Measurements from ENCODE around the gene TMEM232.

TMEM232 gene

DNA sequence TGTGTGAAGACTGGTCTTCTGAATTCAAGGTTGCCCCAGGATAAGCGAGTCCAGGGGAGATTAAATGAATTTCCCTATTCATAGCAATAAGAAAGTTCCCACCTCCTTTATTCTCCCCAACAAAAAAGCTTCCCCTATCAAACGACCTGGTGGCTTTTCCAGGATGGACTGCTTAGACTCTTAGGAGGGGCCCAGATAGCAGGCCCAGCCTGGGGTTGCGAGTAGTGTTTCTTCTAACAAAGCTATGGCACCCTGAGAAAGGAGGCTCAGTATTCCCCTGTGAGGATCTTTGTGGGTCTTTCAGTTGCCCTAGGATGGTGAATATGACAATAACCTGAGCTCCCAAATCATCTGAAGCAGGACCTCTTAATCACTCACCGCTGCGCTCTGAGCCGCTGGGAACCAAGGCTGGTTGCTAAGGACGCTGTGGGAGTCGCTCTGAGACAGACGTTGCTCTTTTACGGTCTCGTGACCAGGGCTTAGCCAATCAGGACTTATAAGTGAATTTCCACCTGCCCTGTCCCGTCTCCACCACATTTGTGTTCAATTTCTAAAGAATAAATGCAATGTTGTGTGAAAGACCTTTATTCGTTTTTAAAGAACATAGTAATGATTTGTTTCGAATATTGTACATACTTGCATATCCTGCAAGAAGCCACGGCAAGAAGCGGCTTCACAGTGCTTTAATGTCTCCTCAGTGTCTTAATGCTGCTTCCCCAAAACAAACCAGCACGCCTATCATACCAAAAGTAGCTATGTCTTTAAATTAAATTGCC lies at the start of gene TMEM232:
Gene TMEM232, minus strand, starts transcription at position 423 of the 776 bp plus-strand sequence. CDS start 59,319 bp downstream, outside the sequence.
- POLR2A ChIA-PET: no interaction called here
- TF ChIP-seq, protein P1, sequence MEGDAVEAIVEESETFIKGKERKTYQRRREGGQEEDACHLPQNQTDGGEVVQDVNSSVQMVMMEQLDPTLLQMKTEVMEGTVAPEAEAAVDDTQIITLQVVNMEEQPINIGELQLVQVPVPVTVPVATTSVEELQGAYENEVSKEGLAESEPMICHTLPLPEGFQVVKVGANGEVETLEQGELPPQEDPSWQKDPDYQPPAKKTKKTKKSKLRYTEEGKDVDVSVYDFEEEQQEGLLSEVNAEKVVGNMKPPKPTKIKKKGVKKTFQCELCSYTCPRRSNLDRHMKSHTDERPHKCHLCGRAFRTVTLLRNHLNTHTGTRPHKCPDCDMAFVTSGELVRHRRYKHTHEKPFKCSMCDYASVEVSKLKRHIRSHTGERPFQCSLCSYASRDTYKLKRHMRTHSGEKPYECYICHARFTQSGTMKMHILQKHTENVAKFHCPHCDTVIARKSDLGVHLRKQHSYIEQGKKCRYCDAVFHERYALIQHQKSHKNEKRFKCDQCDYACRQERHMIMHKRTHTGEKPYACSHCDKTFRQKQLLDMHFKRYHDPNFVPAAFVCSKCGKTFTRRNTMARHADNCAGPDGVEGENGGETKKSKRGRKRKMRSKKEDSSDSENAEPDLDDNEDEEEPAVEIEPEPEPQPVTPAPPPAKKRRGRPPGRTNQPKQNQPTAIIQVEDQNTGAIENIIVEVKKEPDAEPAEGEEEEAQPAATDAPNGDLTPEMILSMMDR (IDR thresholded peaks at IDR 0.05; ENCODE audit: control extremely low read depth, extremely low read depth, low read depth, missing control alignments): no peak
- CTCF ChIA-PET: interaction anchor here (1.1 to 3.3 kb wide), 6 partner anchors 10 to 30 kb away, joined by 3 to 18 read pairs (median 4); partner anchors contain the start of gene SLC25A46
- peak; percentile 55 for DNase-seq (ENCODE audit: extremely low spot score)

DNA sequence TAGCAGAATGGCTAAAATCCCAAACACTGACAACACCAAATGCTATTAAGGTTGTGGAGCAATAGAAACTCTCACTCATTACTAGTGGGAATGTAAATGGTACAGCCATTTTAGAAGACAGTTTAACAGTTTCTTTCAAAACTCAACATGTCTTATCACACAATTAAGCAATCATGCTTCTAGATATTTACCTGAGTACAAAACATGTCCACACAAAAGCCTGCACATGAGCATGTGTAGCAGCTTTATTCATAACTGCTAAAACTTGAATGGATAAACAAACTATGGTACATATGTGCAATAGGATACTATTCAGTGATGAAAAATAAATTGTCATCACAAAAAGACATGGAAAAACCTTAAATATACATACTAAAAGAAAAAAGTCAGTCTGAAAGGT lies 43.8 kb upstream of the TMEM232 start:
- ChIA-PET CTCF (no interaction called here), POLR2A (no interaction called here)
- no peak for DNase-seq (ENCODE audit: extremely low spot score)
- TF ChIP-seq, protein P1 (IDR thresholded peaks at IDR 0.05; ENCODE audit: control extremely low read depth, extremely low read depth, low read depth, missing control alignments): no peak

DNA sequence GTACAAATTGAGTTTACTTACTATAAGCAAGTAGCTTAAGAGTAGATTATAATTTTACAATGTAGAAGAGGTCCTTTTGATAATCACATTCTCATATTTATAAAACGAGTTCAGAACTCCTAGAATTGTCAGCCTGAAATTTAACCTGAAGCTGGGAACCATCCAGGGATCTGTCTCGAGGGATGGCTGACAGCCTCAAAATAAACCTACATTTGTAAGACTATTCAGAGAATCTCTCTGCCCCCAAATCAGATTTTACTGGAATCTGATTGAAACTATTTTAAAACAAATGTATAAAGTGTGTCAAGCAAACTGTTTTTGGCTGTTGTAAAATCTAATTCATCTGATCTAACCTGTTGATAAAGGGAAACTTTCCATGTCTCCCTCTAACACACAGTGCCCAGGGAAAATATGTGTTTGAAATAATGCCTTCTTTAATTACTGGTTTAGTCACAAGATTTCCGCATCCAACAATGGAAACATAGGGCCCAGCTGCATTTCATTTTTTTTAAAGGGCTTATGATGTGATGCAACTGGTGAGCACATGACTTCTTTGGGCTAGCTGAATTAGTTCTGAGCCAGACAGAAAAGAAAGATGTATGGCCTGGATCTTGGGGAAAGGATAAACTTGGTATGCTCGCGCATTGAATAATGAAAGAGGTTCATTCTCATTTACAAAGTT lies 42.7 kb upstream of the TMEM232 start:
- DNase-seq (ENCODE audit: extremely low spot score): no peak
- ChIA-PET CTCF (interaction anchor here (0.6 to 1.1 kb wide), 2 partner anchors 11 to 31 kb away, joined by 3 read pairs; partner anchors contain the start of gene SLC25A46), POLR2A (no interaction called here)
- TF ChIP-seq, protein P1 (IDR thresholded peaks at IDR 0.05; ENCODE audit: control extremely low read depth, extremely low read depth, low read depth, missing control alignments): no peak

DNA sequence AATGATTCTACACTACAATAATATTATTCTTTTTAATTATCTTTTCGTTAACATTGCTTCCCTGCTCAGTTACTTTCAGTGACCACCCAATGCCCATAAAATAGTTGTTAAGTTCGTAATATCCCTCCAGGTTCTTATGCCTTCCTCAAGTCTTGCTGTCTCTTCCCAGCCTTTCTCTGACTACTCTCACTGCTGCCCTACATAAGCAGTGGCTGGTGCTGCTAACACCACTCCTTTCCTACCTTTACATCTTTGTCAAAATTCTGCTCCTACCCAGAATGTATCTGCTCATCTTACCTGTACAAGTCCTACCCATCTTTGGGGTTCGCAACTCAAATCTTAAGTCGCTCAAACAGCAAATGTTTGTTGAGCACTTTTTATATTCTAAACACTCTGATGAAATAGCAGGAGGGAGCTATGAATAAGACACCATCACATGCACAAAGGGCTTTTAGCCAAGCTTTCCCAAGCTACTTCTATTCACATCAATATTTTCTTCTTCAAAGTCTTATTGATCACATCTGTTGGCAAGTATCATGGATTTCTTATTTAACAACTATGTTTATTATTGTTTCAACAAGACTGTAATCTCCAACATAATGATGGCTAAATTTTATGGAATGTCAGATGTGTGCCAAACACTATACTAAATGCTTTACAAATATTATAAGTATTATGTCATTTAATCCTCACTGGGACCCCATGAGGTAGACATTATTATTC lies 41.8 kb upstream of the TMEM232 start:
- ChIA-PET POLR2A (no interaction called here), CTCF (interaction anchor here (0.6 to 1.1 kb wide), 2 partner anchors 11 to 30 kb away, joined by 3 read pairs; partner anchors contain the start of gene SLC25A46)
- TF ChIP-seq, protein P1 (IDR thresholded peaks at IDR 0.05; ENCODE audit: control extremely low read depth, extremely low read depth, low read depth, missing control alignments): no peak
- DNase-seq (ENCODE audit: extremely low spot score): no peak

DNA sequence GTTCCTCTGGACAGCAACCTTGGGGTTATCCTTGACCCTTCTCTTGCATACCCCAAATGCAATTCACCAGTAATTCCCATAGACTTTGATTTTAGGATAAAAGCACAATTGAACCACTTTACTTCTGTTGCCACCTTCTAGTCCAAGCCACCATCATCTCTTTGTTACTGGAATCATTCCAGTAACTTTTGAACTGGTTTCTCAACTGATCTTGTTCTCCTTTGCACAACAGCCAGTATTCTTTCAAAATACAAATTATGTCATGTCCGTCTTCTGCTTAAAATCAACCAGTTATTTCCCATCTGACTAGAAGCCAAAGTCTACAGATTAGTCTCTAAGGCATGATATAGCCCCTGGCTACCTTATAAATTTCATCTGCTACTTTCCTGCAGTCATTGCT lies 33.7 kb upstream of the TMEM232 start:
- TF ChIP-seq, protein P1 (IDR thresholded peaks at IDR 0.05; ENCODE audit: control extremely low read depth, extremely low read depth, low read depth, missing control alignments): no peak
- no peak for DNase-seq (ENCODE audit: extremely low spot score)
- POLR2A ChIA-PET: no interaction called here
- CTCF ChIA-PET: no interaction called here

DNA sequence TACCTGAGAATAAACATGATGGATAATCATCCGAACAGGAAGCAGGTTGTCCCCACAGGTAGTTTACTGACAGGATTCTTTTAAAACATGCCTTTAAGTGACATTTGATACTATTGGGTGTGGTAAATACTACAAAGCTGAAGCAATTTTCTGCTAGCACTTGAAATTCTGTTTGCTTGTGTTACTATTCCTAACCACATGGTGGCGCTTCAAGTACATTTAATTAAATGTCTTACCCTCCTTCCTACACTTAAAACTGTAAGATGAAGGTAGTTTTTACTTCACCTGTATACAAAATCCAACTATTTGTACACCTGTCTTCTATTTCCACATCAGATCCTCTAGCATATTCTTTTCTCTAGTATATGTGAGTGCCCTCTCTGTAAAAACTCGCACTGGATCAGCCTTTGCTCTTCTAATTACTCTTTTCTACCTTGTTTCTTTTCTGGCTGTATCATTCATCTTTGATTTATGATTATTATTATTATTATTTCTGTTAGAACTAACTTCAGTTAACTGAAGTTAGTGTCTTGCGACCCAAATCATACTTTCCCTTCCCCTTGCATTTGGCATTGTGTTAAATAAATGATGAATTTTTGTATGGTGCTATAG lies 30.8 kb upstream of the TMEM232 start:
- ChIA-PET CTCF (interaction anchor here (0.6 to 2.0 kb wide), 9 partner anchors 10 to 340 kb away, joined by 3 to 27 read pairs (median 4); partner anchors contain the start of gene SLC25A46), POLR2A (no interaction called here)
- no peak for DNase-seq (ENCODE audit: extremely low spot score)
- TF ChIP-seq, protein P1 (IDR thresholded peaks at IDR 0.05; ENCODE audit: control extremely low read depth, extremely low read depth, low read depth, missing control alignments): peak; percentile 62
